Kidney (tissue), 14 donors: Measurements from ENCODE around the gene PATJ. TPM values are rescaled to one million over a fixed set of nuclear protein-coding genes. Genes with fewer than 3 reads are reported as not detected.
A peak's percentile ranks its signal among the peaks of the same experiment; 100 is the strongest.

Experiments
- DNase-seq, 5 donors: peaks; one replicate each; pipeline ENCODE4 v3.0.0-alpha.2; 2013 to 2020
- FAIRE-seq: peaks from 2 replicates; lab custom pipeline; 2012; peaks lifted over from hg19 to GRCh38; lab: Jason Lieb, UNC
- H3K27ac ChIP-seq, 2 donors: one replicate each; pipeline ENCODE4 v1.7.0; 2013; ENCODE audit warnings: low read depth in 2 of 2, low read length in 2 of 2, inconsistent platforms in 1 of 2
- H3K27me3 ChIP-seq: one replicate; pipeline ENCODE4 v1.7.1; 2013; ENCODE audit warnings: low read length, inconsistent platforms; ENCODE audit not compliant: control insufficient read depth, insufficient read depth
- H3K36me3 ChIP-seq, 3 donors: one replicate each; pipeline versions ENCODE4 v1.7.0 to v1.7.1; 2013; ENCODE audit warnings: low read length in 3 of 3, control low read depth in 1 of 3, inconsistent platforms in 1 of 3; ENCODE audit not compliant: insufficient read depth in 3 of 3, control insufficient read depth in 2 of 3
- H3K4me1 ChIP-seq, 3 donors: one replicate each; pipeline versions ENCODE4 v1.7.0 to v1.7.1; 2013; ENCODE audit warnings: low read length in 3 of 3, inconsistent platforms in 1 of 3, low read depth in 1 of 3; ENCODE audit not compliant: control insufficient read depth in 2 of 3, insufficient read depth in 2 of 3
- H3K4me3 ChIP-seq, 3 donors: one replicate each; pipeline versions ENCODE4 v1.7.0 to v1.8.1; 2013; ENCODE audit warnings: low read length in 3 of 3, control low read depth in 1 of 3, inconsistent platforms in 1 of 3
- H3K9ac ChIP-seq, 3 donors: one replicate each; pipeline versions ENCODE4 v1.7.0 to v1.7.1; 2013; ENCODE audit warnings: low read length in 3 of 3, control low read depth in 1 of 3, inconsistent platforms in 1 of 3
- H3K9me3 ChIP-seq, 3 donors: one replicate each; pipeline versions ENCODE4 v1.7.0 to v1.7.1; 2013; ENCODE audit warnings: low read length in 3 of 3, control low read depth in 1 of 3, inconsistent platforms in 1 of 3; ENCODE audit not compliant: control insufficient read depth in 2 of 3, insufficient read depth in 1 of 3
- intact Hi-C: fragments of 100-400 bp; cut with DNase I; formaldehyde crosslinking; loops from one replicate; pipeline ENCODE4 v1.11.1; 2022
- polyA plus RNA-seq: library from polyadenylated mRNA; stranded (reverse); fragments of 350-450 nt; fragmentation: Illumina TruSeq; extraction: RNeasy Lipid Tissue Mini Kit (QIAGEN cat#74804); gene quantifications from one replicate; pipeline ENCODE4 v1.2.3, GENCODE V29; 2014; ENCODE audit warnings: low read depth, low replicate concordance; ENCODE audit not compliant: insufficient read depth
- total RNA-seq: library from RNA; stranded (reverse); fragmentation: NEBNext Ultra II Directional; extraction: Animal tissue kit (Norgen Biotek cat#: 25700); gene quantifications from one replicate; pipeline ENCODE4 v1.2.1, GENCODE V29; 2021
- TF ChIP-seq, protein P1 (sequence below): IDR thresholded peaks from 3 replicates; pipeline ENCODE4 v1.5.1; 2012; ENCODE audit warnings: mild to moderate bottlenecking, moderate library complexity, borderline replicate concordance; ENCODE audit not compliant: insufficient read depth; ENCODE audit errors: extremely low read depth
- donor health status: control.
- donor health status: control.
- donor health status: control.
- donor health status: control.
- donor health status: control.
- donor health status: DM: yes; HTN: yes; CAD: no.
- donor health status: Normal renal cell carcinoma (clear cell type).

Gene PATJ
- total and polyA plus RNA-seq, 2 donors from 2014 or later: 44.0 to 98.0 TPM

DNA sequence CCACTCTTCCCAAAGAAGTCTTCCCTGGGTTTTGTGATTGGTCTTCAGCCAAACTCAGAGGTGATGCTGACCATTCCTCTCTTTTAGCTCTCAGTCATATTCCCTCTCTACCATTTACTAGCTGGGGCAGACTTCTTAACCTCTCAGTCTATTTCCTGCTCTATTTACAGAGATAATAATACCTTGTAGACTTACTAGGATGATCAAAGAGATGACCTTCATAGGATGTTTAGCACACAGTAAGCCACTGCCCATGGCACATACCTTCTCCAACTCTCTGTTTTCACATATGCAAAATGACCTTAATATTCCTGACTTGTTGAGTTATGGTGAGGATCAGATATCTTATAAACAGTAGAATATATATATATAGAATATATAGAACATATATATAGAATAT is 346.2 kb downstream of the PATJ start:
- Histone ChIP-seq H3K9ac (no peak overlapping the region), H3K27ac (no peak overlapping the region), H3K27me3 (no peaks in the 10 kb centered on the region), H3K4me3 (no peak overlapping the region), H3K9me3 (no peaks in the 10 kb centered on the region), H3K4me1 (peaks cover 0 to 3% (median 2%) of the 10 kb centered on the region in 3 donors), H3K36me3 (peaks cover 0 to 14% (median 10%) of the 10 kb centered on the region in 3 donors)
- intact Hi-C loops: loop anchor here (5.0 kb wide), 1 partner anchor 39 kb away; no protein-coding TSS in a partner anchor
- DNase-seq (no peak), FAIRE-seq (no peak)
- TF ChIP-seq, protein P1, sequence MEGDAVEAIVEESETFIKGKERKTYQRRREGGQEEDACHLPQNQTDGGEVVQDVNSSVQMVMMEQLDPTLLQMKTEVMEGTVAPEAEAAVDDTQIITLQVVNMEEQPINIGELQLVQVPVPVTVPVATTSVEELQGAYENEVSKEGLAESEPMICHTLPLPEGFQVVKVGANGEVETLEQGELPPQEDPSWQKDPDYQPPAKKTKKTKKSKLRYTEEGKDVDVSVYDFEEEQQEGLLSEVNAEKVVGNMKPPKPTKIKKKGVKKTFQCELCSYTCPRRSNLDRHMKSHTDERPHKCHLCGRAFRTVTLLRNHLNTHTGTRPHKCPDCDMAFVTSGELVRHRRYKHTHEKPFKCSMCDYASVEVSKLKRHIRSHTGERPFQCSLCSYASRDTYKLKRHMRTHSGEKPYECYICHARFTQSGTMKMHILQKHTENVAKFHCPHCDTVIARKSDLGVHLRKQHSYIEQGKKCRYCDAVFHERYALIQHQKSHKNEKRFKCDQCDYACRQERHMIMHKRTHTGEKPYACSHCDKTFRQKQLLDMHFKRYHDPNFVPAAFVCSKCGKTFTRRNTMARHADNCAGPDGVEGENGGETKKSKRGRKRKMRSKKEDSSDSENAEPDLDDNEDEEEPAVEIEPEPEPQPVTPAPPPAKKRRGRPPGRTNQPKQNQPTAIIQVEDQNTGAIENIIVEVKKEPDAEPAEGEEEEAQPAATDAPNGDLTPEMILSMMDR: no peak

DNA sequence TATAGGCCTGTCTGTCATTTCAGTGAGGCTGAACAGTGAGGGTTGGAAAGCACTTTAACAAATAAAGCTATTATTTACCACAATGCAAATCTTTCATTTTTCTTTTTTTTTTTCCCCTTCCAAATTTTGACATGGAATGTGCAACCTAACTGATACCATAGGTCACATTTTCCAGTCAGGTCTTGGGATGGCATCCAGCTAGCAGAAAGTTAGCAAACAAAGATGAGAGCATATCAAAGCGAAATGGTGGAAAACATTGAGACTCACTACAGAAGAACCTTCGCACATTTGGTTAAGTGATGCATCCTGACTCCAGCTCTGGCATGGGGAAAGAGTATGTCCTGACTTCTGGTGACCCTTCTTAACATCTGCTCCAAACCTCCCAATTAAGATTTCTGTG is 347.3 kb downstream of the PATJ start:
- no peak overlapping the region for H3K4me3 ChIP-seq
- H3K27me3 ChIP-seq: no peaks in the 10 kb centered on the region
- TF ChIP-seq, protein P1: no peak
- H3K36me3 ChIP-seq: peaks cover 0 to 11% (median 6%) of the 10 kb centered on the region in 3 donors
- H3K27ac ChIP-seq: no peak overlapping the region
- intact Hi-C loops: loop anchor here (5.0 kb wide), 1 partner anchor 38 kb away; no protein-coding TSS in a partner anchor
- peaks cover 0 to 3% (median 0%) of the 10 kb centered on the region in 3 donors for H3K4me1 ChIP-seq
- no peaks in the 10 kb centered on the region for H3K9me3 ChIP-seq
- H3K9ac ChIP-seq: no peak overlapping the region
- FAIRE-seq: no peak
- DNase-seq: no peak

DNA sequence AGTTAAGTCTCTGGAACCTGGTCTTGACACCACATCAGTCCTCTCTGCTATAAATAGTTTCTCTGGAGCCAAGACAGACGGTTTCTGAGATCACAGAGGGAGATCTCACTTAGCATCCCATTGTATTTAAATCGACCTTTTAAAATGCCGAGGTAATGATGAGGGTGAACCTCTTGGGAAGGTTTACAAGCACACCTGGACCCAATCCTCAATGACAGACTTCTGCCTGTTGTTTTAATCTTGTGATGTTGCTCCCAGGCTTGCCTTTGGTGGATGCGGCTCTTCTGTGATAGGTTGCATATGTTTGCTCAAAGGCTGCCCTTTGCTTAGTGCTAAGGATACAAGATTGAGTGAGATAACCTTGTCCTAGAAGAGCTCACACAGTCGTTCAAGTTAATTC is 347.7 kb downstream of the PATJ start:
- Histone ChIP-seq H3K4me1 (peaks cover 0 to 3% (median 0%) of the 10 kb centered on the region in 3 donors), H3K4me3 (no peak overlapping the region), H3K27ac (no peak overlapping the region), H3K9ac (no peak overlapping the region), H3K36me3 (peaks cover 0 to 11% (median 4%) of the 10 kb centered on the region in 3 donors), H3K9me3 (no peaks in the 10 kb centered on the region), H3K27me3 (no peaks in the 10 kb centered on the region)
- TF ChIP-seq, protein P1: no peak
- intact Hi-C loops: no loop called here
- no peak for DNase-seq
- FAIRE-seq: no peak

DNA sequence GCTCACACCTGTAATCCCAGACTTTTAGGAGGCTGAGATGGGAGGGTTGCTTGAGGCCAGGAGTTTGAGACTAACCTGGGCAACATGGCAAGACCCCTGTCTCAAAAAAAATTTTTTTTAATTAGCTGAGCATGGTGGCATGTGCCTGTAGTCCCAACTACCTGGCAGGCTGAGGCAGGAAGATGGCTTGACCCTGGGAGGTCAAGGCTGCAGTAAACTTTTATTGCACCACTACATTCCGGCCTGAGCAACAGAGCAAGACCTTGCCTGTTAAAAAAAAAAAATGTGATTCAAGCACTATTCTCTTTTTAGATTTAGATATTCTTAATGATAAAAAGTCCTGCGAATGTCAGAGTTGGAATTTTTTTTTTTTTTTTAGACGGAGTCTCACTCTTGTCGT is 349.8 kb downstream of the PATJ start:
- H3K4me3 ChIP-seq: no peak overlapping the region
- no peak overlapping the region for H3K27ac ChIP-seq
- peaks cover 0 to 3% (median 0%) of the 10 kb centered on the region in 3 donors for H3K4me1 ChIP-seq
- H3K27me3 ChIP-seq: no peaks in the 10 kb centered on the region
- DNase-seq (peak in 4 of 5 donors; percentile 44 to 61 (median 54)), FAIRE-seq (no peak)
- TF ChIP-seq, protein P1: no peak
- no peak overlapping the region for H3K9ac ChIP-seq
- H3K9me3 ChIP-seq: no peaks in the 10 kb centered on the region
- intact Hi-C loops: no loop called here
- H3K36me3 ChIP-seq: peaks cover 0 to 8% (median 0%) of the 10 kb centered on the region in 3 donors
